ENCODE data around the gene NHP2. TPM values are rescaled to one million over a fixed set of nuclear protein-coding genes. Genes with fewer than 3 reads are reported as not detected.
A peak's percentile ranks its signal among the peaks of the same experiment; 100 is the strongest.

NHP2 gene
- total and polyA plus RNA-seq, 9 of the 15 experiments (the other 6 are each of a cell fraction or from before 2014, with no cell fraction given) = 52.8 to 622 (median 144) TPM

DNA sequence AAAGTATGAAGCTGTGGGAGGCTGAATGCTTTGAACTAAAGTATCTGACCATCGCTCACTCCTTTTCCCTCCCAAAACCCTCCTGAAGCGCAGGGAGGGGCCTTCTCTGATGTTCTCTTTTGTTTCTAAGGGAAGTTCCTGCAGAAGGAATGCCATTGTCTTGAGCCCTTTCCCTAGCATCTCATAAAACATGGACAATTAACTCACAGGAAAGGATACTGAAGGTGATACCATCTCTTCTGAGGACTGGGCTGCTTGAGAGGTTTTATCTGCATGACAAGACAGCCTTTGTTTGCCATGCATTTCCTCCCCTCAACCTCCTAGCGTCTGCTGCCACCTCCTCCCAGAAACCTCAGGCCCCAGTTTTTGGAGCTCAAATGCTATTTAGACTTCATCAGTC, 27.1 kb downstream of the NHP2 start (continued):
- TF ChIP-seq ZFP1 (CRISPR knock-in tag; IDR thresholded peaks at IDR 0.05) = no peak
- TF ChIP-seq, protein P1, sequence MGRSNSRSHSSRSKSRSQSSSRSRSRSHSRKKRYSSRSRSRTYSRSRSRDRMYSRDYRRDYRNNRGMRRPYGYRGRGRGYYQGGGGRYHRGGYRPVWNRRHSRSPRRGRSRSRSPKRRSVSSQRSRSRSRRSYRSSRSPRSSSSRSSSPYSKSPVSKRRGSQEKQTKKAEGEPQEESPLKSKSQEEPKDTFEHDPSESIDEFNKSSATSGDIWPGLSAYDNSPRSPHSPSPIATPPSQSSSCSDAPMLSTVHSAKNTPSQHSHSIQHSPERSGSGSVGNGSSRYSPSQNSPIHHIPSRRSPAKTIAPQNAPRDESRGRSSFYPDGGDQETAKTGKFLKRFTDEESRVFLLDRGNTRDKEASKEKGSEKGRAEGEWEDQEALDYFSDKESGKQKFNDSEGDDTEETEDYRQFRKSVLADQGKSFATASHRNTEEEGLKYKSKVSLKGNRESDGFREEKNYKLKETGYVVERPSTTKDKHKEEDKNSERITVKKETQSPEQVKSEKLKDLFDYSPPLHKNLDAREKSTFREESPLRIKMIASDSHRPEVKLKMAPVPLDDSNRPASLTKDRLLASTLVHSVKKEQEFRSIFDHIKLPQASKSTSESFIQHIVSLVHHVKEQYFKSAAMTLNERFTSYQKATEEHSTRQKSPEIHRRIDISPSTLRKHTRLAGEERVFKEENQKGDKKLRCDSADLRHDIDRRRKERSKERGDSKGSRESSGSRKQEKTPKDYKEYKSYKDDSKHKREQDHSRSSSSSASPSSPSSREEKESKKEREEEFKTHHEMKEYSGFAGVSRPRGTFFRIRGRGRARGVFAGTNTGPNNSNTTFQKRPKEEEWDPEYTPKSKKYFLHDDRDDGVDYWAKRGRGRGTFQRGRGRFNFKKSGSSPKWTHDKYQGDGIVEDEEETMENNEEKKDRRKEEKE (IDR thresholded peaks at IDR 0.05; ENCODE audit: borderline replicate concordance in 1 of 2, control insufficient read depth in 1 of 2, low read depth in 2 of 2, low read length in 1 of 2) = no peak
- TF ChIP-seq, protein P2, sequence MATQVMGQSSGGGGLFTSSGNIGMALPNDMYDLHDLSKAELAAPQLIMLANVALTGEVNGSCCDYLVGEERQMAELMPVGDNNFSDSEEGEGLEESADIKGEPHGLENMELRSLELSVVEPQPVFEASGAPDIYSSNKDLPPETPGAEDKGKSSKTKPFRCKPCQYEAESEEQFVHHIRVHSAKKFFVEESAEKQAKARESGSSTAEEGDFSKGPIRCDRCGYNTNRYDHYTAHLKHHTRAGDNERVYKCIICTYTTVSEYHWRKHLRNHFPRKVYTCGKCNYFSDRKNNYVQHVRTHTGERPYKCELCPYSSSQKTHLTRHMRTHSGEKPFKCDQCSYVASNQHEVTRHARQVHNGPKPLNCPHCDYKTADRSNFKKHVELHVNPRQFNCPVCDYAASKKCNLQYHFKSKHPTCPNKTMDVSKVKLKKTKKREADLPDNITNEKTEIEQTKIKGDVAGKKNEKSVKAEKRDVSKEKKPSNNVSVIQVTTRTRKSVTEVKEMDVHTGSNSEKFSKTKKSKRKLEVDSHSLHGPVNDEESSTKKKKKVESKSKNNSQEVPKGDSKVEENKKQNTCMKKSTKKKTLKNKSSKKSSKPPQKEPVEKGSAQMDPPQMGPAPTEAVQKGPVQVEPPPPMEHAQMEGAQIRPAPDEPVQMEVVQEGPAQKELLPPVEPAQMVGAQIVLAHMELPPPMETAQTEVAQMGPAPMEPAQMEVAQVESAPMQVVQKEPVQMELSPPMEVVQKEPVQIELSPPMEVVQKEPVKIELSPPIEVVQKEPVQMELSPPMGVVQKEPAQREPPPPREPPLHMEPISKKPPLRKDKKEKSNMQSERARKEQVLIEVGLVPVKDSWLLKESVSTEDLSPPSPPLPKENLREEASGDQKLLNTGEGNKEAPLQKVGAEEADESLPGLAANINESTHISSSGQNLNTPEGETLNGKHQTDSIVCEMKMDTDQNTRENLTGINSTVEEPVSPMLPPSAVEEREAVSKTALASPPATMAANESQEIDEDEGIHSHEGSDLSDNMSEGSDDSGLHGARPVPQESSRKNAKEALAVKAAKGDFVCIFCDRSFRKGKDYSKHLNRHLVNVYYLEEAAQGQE (IDR thresholded peaks at IDR 0.05; ENCODE audit: borderline replicate concordance) = 0 out of 2 replicates have a peak, but pooled peaks have one; percentile 5
- TF ChIP-seq, protein P2 (CRISPR knock-in tag; IDR thresholded peaks at IDR 0.05; ENCODE audit: low read depth) = no peak
- TF ChIP-seq YBX1 (IDR thresholded peaks at IDR 0.05) = no peak
- TF ChIP-seq, protein P3, sequence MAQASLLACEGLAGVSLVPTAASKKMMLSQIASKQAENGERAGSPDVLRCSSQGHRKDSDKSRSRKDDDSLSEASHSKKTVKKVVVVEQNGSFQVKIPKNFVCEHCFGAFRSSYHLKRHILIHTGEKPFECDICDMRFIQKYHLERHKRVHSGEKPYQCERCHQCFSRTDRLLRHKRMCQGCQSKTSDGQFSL (CRISPR knock-in tag; IDR thresholded peaks at IDR 0.05) = no peak
- TF ChIP-seq, protein P3 (tag; IDR thresholded peaks at IDR 0.05) = no peak
- TF ChIP-seq, protein P4, sequence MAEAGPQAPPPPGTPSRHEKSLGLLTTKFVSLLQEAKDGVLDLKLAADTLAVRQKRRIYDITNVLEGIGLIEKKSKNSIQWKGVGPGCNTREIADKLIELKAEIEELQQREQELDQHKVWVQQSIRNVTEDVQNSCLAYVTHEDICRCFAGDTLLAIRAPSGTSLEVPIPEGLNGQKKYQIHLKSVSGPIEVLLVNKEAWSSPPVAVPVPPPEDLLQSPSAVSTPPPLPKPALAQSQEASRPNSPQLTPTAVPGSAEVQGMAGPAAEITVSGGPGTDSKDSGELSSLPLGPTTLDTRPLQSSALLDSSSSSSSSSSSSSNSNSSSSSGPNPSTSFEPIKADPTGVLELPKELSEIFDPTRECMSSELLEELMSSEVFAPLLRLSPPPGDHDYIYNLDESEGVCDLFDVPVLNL (CRISPR knock-in tag; IDR thresholded peaks at IDR 0.05; ENCODE audit: low read depth) = no peak
- no peak for TF ChIP-seq SMARCA5 (IDR thresholded peaks at IDR 0.05)
- peak; percentile 72 for TF ChIP-seq CBFA2T3 (IDR thresholded peaks at IDR 0.05)
- TF ChIP-seq ARNT (IDR thresholded peaks at IDR 0.05) = no peak
- no peak for TF ChIP-seq HNRNPK (IDR thresholded peaks at IDR 0.05; ENCODE audit: low read depth, low read length, poor library complexity, severe bottlenecking)
- peak; percentile 17; the same call in 1 of the 2 replicates for TF ChIP-seq SPI1 (IDR thresholded peaks at IDR 0.05; ENCODE audit: borderline replicate concordance, low read depth, low read length)

All from K562 (cell line).